Breast epithelium (tissue), 4 donors: ENCODE data around the gene ACADVL. TPM values are rescaled to one million over a fixed set of nuclear protein-coding genes. Genes with fewer than 3 reads are reported as not detected.

Experiments
- DNase-seq, 2 donors: peaks; one replicate each; pipeline ENCODE4 v3.0.0-alpha.2; 2019; ENCODE audit warnings: low spot score in 2 of 2
- H3K27ac ChIP-seq, 2 donors: fragments of 200-600 bp; sonication (generic) in 1 of 2; one replicate each; pipeline ENCODE4 v1.5.1; 2016 to 2019; ENCODE audit warnings: mild to moderate bottlenecking in 1 of 2
- H3K27me3 ChIP-seq, 2 donors: fragments of 200-600 bp; sonication (generic) in 1 of 2; one replicate each; pipeline versions ENCODE4 v1.5.1 to v1.6.0; 2017 to 2019; ENCODE audit warnings: control low read depth in 1 of 2, mild to moderate bottlenecking in 1 of 2
- H3K36me3 ChIP-seq: fragments of 200-600 bp; one replicate; pipeline ENCODE4 v1.5.1; 2019
- H3K4me1 ChIP-seq, 2 donors: fragments of 200-600 bp; sonication (generic); one replicate each; pipeline ENCODE4 v1.5.1; 2016 to 2019; ENCODE audit warnings: control low read depth in 1 of 2
- H3K4me3 ChIP-seq, 3 donors: fragments of 200-600 bp; sonication (generic); 1 replicate in 2 of 3; 2 replicates in 1 of 3; pipeline ENCODE4 v1.5.1; 2016 to 2019; ENCODE audit warnings: mild to moderate bottlenecking in 3 of 3, moderate library complexity in 2 of 3
- H3K9me3 ChIP-seq, 2 donors: fragments of 200-600 bp; sonication (generic) in 1 of 2; one replicate each; pipeline ENCODE4 v1.5.1; 2016 to 2019; ENCODE audit warnings: control low read depth in 1 of 2
- CTCF ChIP-seq, 3 donors: fragments of 450-650 bp; IDR thresholded peaks; one replicate each; pipeline ENCODE4 v1.5.1; 2016 to 2017; ENCODE audit warnings: antibody characterized with exemption in 3 of 3, mild to moderate bottlenecking in 3 of 3, moderate library complexity in 3 of 3
- POLR2A ChIP-seq: fragments of 450-650 bp; IDR thresholded peaks from one replicate; pipeline ENCODE4 v1.6.1; 2016; ENCODE audit warnings: antibody characterized with exemption, mild to moderate bottlenecking, moderate library complexity
- POLR2AphosphoS5 ChIP-seq, 3 donors: sonication (generic); formaldehyde crosslinking; IDR thresholded peaks; one replicate each; pipeline ENCODE4 v1.6.1; 2017; ENCODE audit warnings: antibody characterized with exemption in 3 of 3
- intact Hi-C: fragments of 100-400 bp; cut with DNase I; formaldehyde crosslinking; loops from one replicate; pipeline ENCODE4 v1.15.1; 2023; ENCODE audit warnings: low total_unique reads
- total RNA-seq, 3 donors: library from RNA; depleted of rRNA; stranded (reverse); fragments of >200 nt; gene quantifications; one replicate each; pipeline ENCODE4 v1.1.0, GENCODE V29; 2016

ACADVL gene
- total RNA-seq, 3 donors from 2014 or later = 421 to 1,002 (median 829) TPM

GRCh38 chr17:7204828-7205461 is 14.8 kb upstream of the ACADVL start:
- intact Hi-C loops = no loop called here
- peak overlapping the region; percentile 68 to 81 for H3K27ac ChIP-seq

GRCh38 chr17:7205561-7205960 is 14.2 kb upstream of the ACADVL start:
- Histone ChIP-seq H3K36me3 (no peaks in the 10 kb centered on the region), H3K4me1 (no peaks in the 10 kb centered on the region), H3K4me3 (peak overlapping the region; percentile 45 to 71 (median 55)), H3K27ac (peak overlapping the region; percentile 68 to 81), H3K9me3 (no peaks in the 10 kb centered on the region), H3K27me3 (no peaks in the 10 kb centered on the region)
- no peak for DNase-seq
- intact Hi-C loops = no loop called here
- TF ChIP-seq CTCF (IDR thresholded peaks at IDR 0.05) (no peak), POLR2A (no peak), POLR2AphosphoS5 (IDR thresholded peaks at IDR 0.05) (no peak)

More at GRCh38 chr17:7204828-7205461, 14.8 kb upstream of the ACADVL start:
- peak; percentile 45 for TF ChIP-seq POLR2A
- TF ChIP-seq POLR2AphosphoS5 (IDR thresholded peaks at IDR 0.05) = peak in 2 of 3 donors; percentile 31 to 61
- no peak for TF ChIP-seq CTCF (IDR thresholded peaks at IDR 0.05)
- Histone ChIP-seq H3K9me3 (no peaks in the 10 kb centered on the region), H3K36me3 (no peaks in the 10 kb centered on the region), H3K4me1 (no peaks in the 10 kb centered on the region), H3K4me3 (peak overlapping the region; percentile 45 to 71 (median 55)), H3K27me3 (no peaks in the 10 kb centered on the region)
- peak; percentile 61 to 73 for DNase-seq

- Histone ChIP-seq H3K9me3 (no peaks in the 10 kb centered on the region), H3K27ac (peak overlapping the region; percentile 17 to 32), H3K27me3 (no peaks in the 10 kb centered on the region), H3K36me3 (no peaks in the 10 kb centered on the region), H3K4me3 (peak overlapping the region in 1 of 3 donors; percentile 11), H3K4me1 (no peaks in the 10 kb centered on the region)
- no peak for DNase-seq
- intact Hi-C loops = no loop called here
- TF ChIP-seq CTCF (IDR thresholded peaks at IDR 0.05) (no peak), POLR2AphosphoS5 (IDR thresholded peaks at IDR 0.05) (no peak)
Measured at GRCh38 chr17:7207120-7208001, 12.4 kb upstream of the ACADVL start.

GRCh38 chr17:7208027-7208571 is 11.6 kb upstream of the ACADVL start:
- intact Hi-C loops = no loop called here
- H3K27ac ChIP-seq = peak overlapping the region in 1 of 2 donors; percentile 5
- H3K27me3 ChIP-seq = no peaks in the 10 kb centered on the region
- H3K36me3 ChIP-seq = no peaks in the 10 kb centered on the region
- TF ChIP-seq POLR2AphosphoS5 (IDR thresholded peaks at IDR 0.05) (no peak), POLR2A (no peak), CTCF (IDR thresholded peaks at IDR 0.05) (no peak)
- H3K4me3 ChIP-seq = peak overlapping the region in 1 of 3 donors; percentile 11
- no peaks in the 10 kb centered on the region for H3K9me3 ChIP-seq
- no peaks in the 10 kb centered on the region for H3K4me1 ChIP-seq
- DNase-seq = no peak
